HepG2 (cell line): ENCODE data around the gene RRAD. TPM values are rescaled to one million over a fixed set of nuclear protein-coding genes. Genes with fewer than 3 reads are reported as not detected.

ENCODE experiments used
- ATM ChIP-seq: fragments of 450-650 bp; IDR thresholded peaks from 2 replicates; pipeline ENCODE4 v1.7.1; 2017; ENCODE audit warnings: mild to moderate bottlenecking, borderline replicate concordance
- FOXA1 ChIP-seq, 2 experiments: fragments of 450-650 bp in 1 of 2; sonication (generic) in 1 of 2; formaldehyde crosslinking in 1 of 2; IDR thresholded peaks; 2 replicates each; pipeline versions ENCODE4 v1.4.0 to v1.6.1; 2016 to 2020; ENCODE audit warnings: missing genetic modification reagents in 1 of 2
- FOXP1 ChIP-seq, 2 experiments: fragments of 450-650 bp in 1 of 2; IDR thresholded peaks; 2 replicates each; pipeline ENCODE4 v1.6.1; 2017 to 2018; ENCODE audit warnings: antibody characterized with exemption in 1 of 2
- HHEX ChIP-seq: IDR thresholded peaks from 2 replicates; pipeline ENCODE4 v1.6.1; 2016; ENCODE audit warnings: control low read depth
- MAZ ChIP-seq, 2 experiments: sonication (generic) in 1 of 2; formaldehyde crosslinking in 1 of 2; IDR thresholded peaks; 2 replicates each; pipeline versions ENCODE4 v1.5.0 to v1.6.1; 2012 to 2020; ENCODE audit warnings: low read depth in 2 of 2, mild to moderate bottlenecking in 2 of 2, borderline replicate concordance in 1 of 2, improper control_type of control experiment in 1 of 2, low read length in 1 of 2, missing genetic modification reagents in 1 of 2, moderate library complexity in 1 of 2
- MED13 ChIP-seq: sonication (generic); formaldehyde crosslinking; IDR thresholded peaks from 2 replicates; pipeline ENCODE4 v1.5.0; 2020; ENCODE audit warnings: missing genetic modification reagents
- NR2F1 ChIP-seq, 2 experiments: fragments of 450-650 bp in 1 of 2; formaldehyde crosslinking in 1 of 2; IDR thresholded peaks; 2 replicates each; pipeline versions ENCODE4 v1.5.0 to v1.6.1; 2016 to 2020; ENCODE audit warnings: mild to moderate bottlenecking in 1 of 2, missing compliant biosample characterization in 1 of 2, missing genetic modification reagents in 1 of 2, moderate library complexity in 1 of 2
- RARA ChIP-seq: IDR thresholded peaks from 2 replicates; pipeline ENCODE4 v1.6.1; 2016; ENCODE audit warnings: missing genetic modification reagents, missing compliant biosample characterization
- RXRA ChIP-seq: sonication (generic); formaldehyde crosslinking; IDR thresholded peaks from 2 replicates; pipeline ENCODE4 v1.5.1; 2020; ENCODE audit warnings: missing genetic modification reagents
- SMARCC2 ChIP-seq: fragments of 450-650 bp; IDR thresholded peaks from 2 replicates; pipeline ENCODE4 v1.6.1; 2017; ENCODE audit warnings: antibody characterized with exemption, mild to moderate bottlenecking
- SMARCE1 ChIP-seq: fragments of 450-650 bp; IDR thresholded peaks from 2 replicates; pipeline ENCODE4 v1.6.1; 2017; ENCODE audit warnings: borderline replicate concordance
- SMYD3 ChIP-seq: sonication (generic); formaldehyde crosslinking; IDR thresholded peaks from 2 replicates; pipeline ENCODE4 v1.8.1; 2023; ENCODE audit warnings: mild to moderate bottlenecking, missing genetic modification reagents
- TP53 ChIP-seq: sonication (generic); formaldehyde crosslinking; conservative IDR thresholded peaks from 2 replicates; pipeline ENCODE4 v1.4.0; 2020; ENCODE audit warnings: missing genetic modification reagents
- TSC22D2 ChIP-seq: sonication (generic); formaldehyde crosslinking; IDR thresholded peaks from 2 replicates; pipeline ENCODE4 v1.5.1; 2020; ENCODE audit warnings: missing genetic modification reagents, mild to moderate bottlenecking, borderline replicate concordance
- ZBTB38 ChIP-seq: sonication (generic); formaldehyde crosslinking; IDR thresholded peaks from 2 replicates; pipeline ENCODE4 v1.5.1; 2020; ENCODE audit warnings: mild to moderate bottlenecking, missing genetic modification reagents
- ZNF234 ChIP-seq: sonication (generic); formaldehyde crosslinking; conservative IDR thresholded peaks from 2 replicates; pipeline ENCODE4 v1.5.1; 2020; ENCODE audit warnings: mild to moderate bottlenecking, missing genetic modification reagents
- ZNF354B ChIP-seq: sonication (generic); formaldehyde crosslinking; IDR thresholded peaks from 2 replicates; pipeline ENCODE4 v1.8.0; 2022; ENCODE audit warnings: mild to moderate bottlenecking, missing genetic modification reagents
- ZNF367 ChIP-seq: sonication (generic); formaldehyde crosslinking; IDR thresholded peaks from 2 replicates; pipeline ENCODE4 v1.4.0; 2020; ENCODE audit warnings: missing genetic modification reagents, borderline replicate concordance
- ZNF383 ChIP-seq: sonication (generic); formaldehyde crosslinking; IDR thresholded peaks from 2 replicates; pipeline ENCODE4 v1.4.0; 2020; ENCODE audit warnings: missing genetic modification reagents, mild to moderate bottlenecking, borderline replicate concordance
- ZNF567 ChIP-seq: sonication (generic); formaldehyde crosslinking; IDR thresholded peaks from 2 replicates; pipeline ENCODE4 v1.8.1; 2023; ENCODE audit warnings: mild to moderate bottlenecking, missing genetic modification reagents, borderline replicate concordance
- ZNF660 ChIP-seq: sonication (generic); formaldehyde crosslinking; IDR thresholded peaks from 2 replicates; pipeline ENCODE4 v1.5.1; 2020; ENCODE audit warnings: mild to moderate bottlenecking, low read depth, missing genetic modification reagents, borderline replicate concordance
- ZNF816 ChIP-seq: sonication (generic); formaldehyde crosslinking; IDR thresholded peaks from 2 replicates; pipeline ENCODE4 v1.8.0; 2022; ENCODE audit warnings: missing genetic modification reagents, mild to moderate bottlenecking, borderline replicate concordance
- ZZZ3 ChIP-seq: sonication (generic); formaldehyde crosslinking; IDR thresholded peaks from 2 replicates; pipeline ENCODE4 v1.4.0; 2020; ENCODE audit warnings: missing genetic modification reagents, mild to moderate bottlenecking, borderline replicate concordance
- polyA plus RNA-seq, 8 experiments: library from polyadenylated mRNA; depleted of rRNA in 3 of 8; stranded (reverse) in 7 of 8; unstranded in 1 of 8; fragments of >200 nt; fragmentation: Illumina TruSeq in 4 of 8; extraction: Trizol in 4 of 8; gene quantifications; 2 replicates each; pipeline versions ENCODE4 v1.2.1 to v1.2.3, GENCODE V29; 2011 to 2016; ENCODE audit warnings: low read depth in 4 of 8, missing spikeins in 1 of 8, mixed read lengths in 1 of 8; ENCODE audit not compliant: insufficient read depth in 1 of 8
- total RNA-seq, 5 experiments: library from RNA; depleted of rRNA; stranded (reverse); fragments of >200 nt; fragmentation: Illumina TruSeq; extraction: Trizol; gene quantifications; 2 replicates each; pipeline ENCODE4 v1.2.3, GENCODE V29; 2016; ENCODE audit warnings: low read depth in 1 of 5
- TF ChIP-seq, protein P1 (sequence below): sonication (generic); formaldehyde crosslinking; IDR thresholded peaks from 2 replicates; pipeline ENCODE4 v1.9.0; 2021; ENCODE audit warnings: missing genetic modification reagents, mild to moderate bottlenecking, borderline replicate concordance
- TF ChIP-seq, protein P2 (sequence below): sonication (generic); formaldehyde crosslinking; IDR thresholded peaks from 2 replicates; pipeline ENCODE4 v1.4.0; 2020; ENCODE audit warnings: mild to moderate bottlenecking, missing genetic modification reagents
- TF ChIP-seq, protein P3 (sequence below): sonication (generic); formaldehyde crosslinking; IDR thresholded peaks from 2 replicates; pipeline ENCODE4 v1.8.0; 2022; ENCODE audit warnings: mild to moderate bottlenecking, missing genetic modification reagents; ENCODE audit not compliant: insufficient replicate concordance

Gene RRAD
- total and polyA plus RNA-seq, 2 of the 13 experiments (the other 11 are each of a cell fraction or from before 2014, with no cell fraction given) = 0.80 to 1.1 TPM

DNA sequence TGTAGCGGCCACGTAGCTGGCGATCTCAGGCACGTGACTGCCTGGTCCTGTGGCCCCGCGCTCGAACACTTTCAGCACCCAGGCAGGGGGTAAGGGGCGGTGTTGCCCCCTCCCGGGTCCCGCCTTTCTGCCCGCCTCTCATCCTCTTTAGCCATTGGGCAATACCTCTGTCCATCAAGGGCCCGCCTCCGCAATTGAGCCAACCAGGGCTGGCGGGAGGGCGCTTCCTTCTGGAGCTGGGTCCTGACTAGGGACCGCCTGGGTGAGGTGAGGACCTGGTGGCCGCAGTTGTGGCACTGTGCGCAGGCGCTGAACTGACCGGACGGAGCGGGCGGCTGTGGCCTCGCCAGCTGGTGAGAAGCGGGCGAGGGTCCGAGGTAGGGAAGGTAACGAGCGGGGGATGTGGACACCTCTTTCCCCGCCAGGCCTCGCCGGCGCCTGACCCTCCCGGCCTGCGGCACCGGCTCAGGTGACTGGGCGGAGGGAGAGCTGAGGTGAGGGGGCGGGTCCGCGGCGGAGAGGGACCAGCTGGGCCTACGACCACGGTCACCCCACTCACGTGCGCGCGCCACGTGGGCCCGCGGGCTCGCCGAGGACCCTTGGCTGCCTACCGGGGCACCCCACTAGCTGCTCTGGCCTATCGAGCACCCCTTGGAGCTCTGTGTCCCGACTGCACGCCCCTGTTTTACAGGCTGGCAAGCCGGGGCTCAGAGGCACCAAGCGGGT, 44.9 kb downstream of the RRAD start, which contains the start of gene PDP2 (continued):
- no peak for TF ChIP-seq NR2F1 (CRISPR knock-in tag; IDR thresholded peaks at IDR 0.05)
- peak; percentile 90 for TF ChIP-seq RXRA (CRISPR knock-in tag)
- TF ChIP-seq, protein P1, sequence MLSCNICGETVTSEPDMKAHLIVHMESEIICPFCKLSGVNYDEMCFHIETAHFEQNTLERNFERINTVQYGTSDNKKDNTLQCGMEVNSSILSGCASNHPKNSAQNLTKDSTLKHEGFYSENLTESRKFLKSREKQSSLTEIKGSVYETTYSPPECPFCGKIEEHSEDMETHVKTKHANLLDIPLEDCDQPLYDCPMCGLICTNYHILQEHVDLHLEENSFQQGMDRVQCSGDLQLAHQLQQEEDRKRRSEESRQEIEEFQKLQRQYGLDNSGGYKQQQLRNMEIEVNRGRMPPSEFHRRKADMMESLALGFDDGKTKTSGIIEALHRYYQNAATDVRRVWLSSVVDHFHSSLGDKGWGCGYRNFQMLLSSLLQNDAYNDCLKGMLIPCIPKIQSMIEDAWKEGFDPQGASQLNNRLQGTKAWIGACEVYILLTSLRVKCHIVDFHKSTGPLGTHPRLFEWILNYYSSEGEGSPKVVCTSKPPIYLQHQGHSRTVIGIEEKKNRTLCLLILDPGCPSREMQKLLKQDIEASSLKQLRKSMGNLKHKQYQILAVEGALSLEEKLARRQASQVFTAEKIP (CRISPR knock-in tag) = no peak
- TF ChIP-seq HHEX (CRISPR knock-in tag) = no peak
- peak; percentile 52; the same call in 1 of the 2 replicates for TF ChIP-seq ZZZ3 (CRISPR knock-in tag)
- TF ChIP-seq ZNF367 (CRISPR knock-in tag) = no peak
- peak; percentile 30; the same call in 1 of the 2 replicates for TF ChIP-seq ZNF816 (CRISPR knock-in tag)
- peak; percentile 49; the same call in 1 of the 2 replicates for TF ChIP-seq RARA
- TF ChIP-seq, protein P2, sequence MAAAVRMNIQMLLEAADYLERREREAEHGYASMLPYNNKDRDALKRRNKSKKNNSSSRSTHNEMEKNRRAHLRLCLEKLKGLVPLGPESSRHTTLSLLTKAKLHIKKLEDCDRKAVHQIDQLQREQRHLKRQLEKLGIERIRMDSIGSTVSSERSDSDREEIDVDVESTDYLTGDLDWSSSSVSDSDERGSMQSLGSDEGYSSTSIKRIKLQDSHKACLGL (CRISPR knock-in tag) = peak; percentile 99
- peak; percentile 97 for TF ChIP-seq ZNF567
- peak; percentile 89 for TF ChIP-seq ZBTB38 (CRISPR knock-in tag)
- TF ChIP-seq SMARCE1 = no peak
- peak; percentile 74 for TF ChIP-seq TP53 (CRISPR knock-in tag)
- peak; percentile 24; the same call in 1 of the 2 replicates for TF ChIP-seq ZNF234 (CRISPR knock-in tag)
- TF ChIP-seq SMARCC2 = no peak
- TF ChIP-seq FOXA1 (IDR thresholded peaks at IDR 0.05) = no peak
- TF ChIP-seq FOXA1 (CRISPR knock-in tag; IDR thresholded peaks at IDR 0.05) = peak; percentile 21; the same call in 1 of the 2 replicates
- TF ChIP-seq, protein P3, sequence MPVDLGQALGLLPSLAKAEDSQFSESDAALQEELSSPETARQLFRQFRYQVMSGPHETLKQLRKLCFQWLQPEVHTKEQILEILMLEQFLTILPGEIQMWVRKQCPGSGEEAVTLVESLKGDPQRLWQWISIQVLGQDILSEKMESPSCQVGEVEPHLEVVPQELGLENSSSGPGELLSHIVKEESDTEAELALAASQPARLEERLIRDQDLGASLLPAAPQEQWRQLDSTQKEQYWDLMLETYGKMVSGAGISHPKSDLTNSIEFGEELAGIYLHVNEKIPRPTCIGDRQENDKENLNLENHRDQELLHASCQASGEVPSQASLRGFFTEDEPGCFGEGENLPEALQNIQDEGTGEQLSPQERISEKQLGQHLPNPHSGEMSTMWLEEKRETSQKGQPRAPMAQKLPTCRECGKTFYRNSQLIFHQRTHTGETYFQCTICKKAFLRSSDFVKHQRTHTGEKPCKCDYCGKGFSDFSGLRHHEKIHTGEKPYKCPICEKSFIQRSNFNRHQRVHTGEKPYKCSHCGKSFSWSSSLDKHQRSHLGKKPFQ (CRISPR knock-in tag) = peak; percentile 96
- peak; percentile 76 for TF ChIP-seq MAZ (IDR thresholded peaks at IDR 0.05; ENCODE audit: borderline replicate concordance, low read depth, low read length)
- TF ChIP-seq MAZ (CRISPR knock-in tag; IDR thresholded peaks at IDR 0.05; ENCODE audit: low read depth) = peak; percentile 70; the same call in 1 of the 2 replicates
- no peak for TF ChIP-seq ZNF354B (CRISPR knock-in tag)
- peak; percentile 25; the same call in 1 of the 2 replicates for TF ChIP-seq MED13 (CRISPR knock-in tag)
- TF ChIP-seq SMYD3 (CRISPR knock-in tag) = no peak
- TF ChIP-seq FOXP1 (IDR thresholded peaks at IDR 0.05) = no peak
- peak; percentile 25; the same call in 1 of the 2 replicates for TF ChIP-seq FOXP1 (CRISPR knock-in tag; IDR thresholded peaks at IDR 0.05)
- no peak for TF ChIP-seq ATM
- TF ChIP-seq TSC22D2 = peak; percentile 98
- no peak for TF ChIP-seq ZNF383 (CRISPR knock-in tag)
- TF ChIP-seq ZNF660 (CRISPR knock-in tag) = peak; percentile 97; the same call in 1 of the 2 replicates
